ENCODE results near the gene SPON1. TPM values are rescaled to one million over a fixed set of nuclear protein-coding genes. Genes with fewer than 3 reads are reported as not detected.

The SPON1 gene
- 0.20 and 0.22 TPM in 2 replicates for total RNA-seq (2021)
- long read RNA-seq, partial matches to known transcripts: 1 of 1 reads
- long read RNA-seq, other reads (novel, unspliced or antisense): 0 of 1 reads

- H3K4ac ChIP-seq (ENCODE audit: low read depth, low read length): no peak within 1 kb of the TSS
- H3K23ac ChIP-seq (ENCODE audit: insufficient read length, low read depth, low read length): no peak within 1 kb of the TSS
- H3K4me1 ChIP-seq (ENCODE audit: insufficient read depth, low read length): no peaks in the 10 kb centered on the region
- peak; percentile 74 for DNase-seq
- no peak for TF ChIP-seq CTCF (conservative IDR thresholded peaks at IDR 0.05)
- Mint-ChIP-seq H3K36me3 (ENCODE audit: insufficient read depth in 1 of 3, low read depth in 3 of 3) (no peaks in the 10 kb centered on the region; a peak in 1 of 7 replicates), H3K4me1 (peaks cover 31 to 40% of the 10 kb centered on the region in 2 experiments), H3K27me3 (ENCODE audit: low read depth) (peaks cover 94% of the 10 kb centered on the region), H3K27ac (no peak within 1 kb of the TSS), H3K9me3 (no peaks in the 10 kb centered on the region), H3K4me3 (peak within 1 kb of the TSS; percentile 53 to 85)
- no peak within 1 kb of the TSS for H4K91ac ChIP-seq (ENCODE audit: insufficient read length, low read depth, low read length)
- H2BK5ac ChIP-seq (ENCODE audit: insufficient read length, low read length): no peak within 1 kb of the TSS
- no peak within 1 kb of the TSS for H4K5ac ChIP-seq (ENCODE audit: insufficient read length, low read depth, low read length)
- no peaks in the 10 kb centered on the region for H3K9me3 ChIP-seq (ENCODE audit: control insufficient read depth, low read depth, low read length)
- no peak within 1 kb of the TSS for H2BK120ac ChIP-seq (ENCODE audit: low read depth, low read length, poor library complexity, severe bottlenecking)
- H2BK20ac ChIP-seq (ENCODE audit: low read depth, low read length, poor library complexity, severe bottlenecking): no peak within 1 kb of the TSS
- H3T11ph ChIP-seq (ENCODE audit: low read length): no peak within 1 kb of the TSS
- no peaks in the 10 kb centered on the region for H3K79me1 ChIP-seq (ENCODE audit: insufficient read depth, low read depth, low read length, poor library complexity, severe bottlenecking)
- H3K56ac ChIP-seq (ENCODE audit: insufficient read length, low read depth, low read length): no peak within 1 kb of the TSS
- H2BK15ac ChIP-seq (ENCODE audit: low read depth, low read length): no peak within 1 kb of the TSS
- H2AK5ac ChIP-seq (ENCODE audit: insufficient read length, low read length): no peak within 1 kb of the TSS
- peak within 1 kb of the TSS; percentile 39; the same call in 1 of the 2 replicates for H3K14ac ChIP-seq (ENCODE audit: insufficient read depth, low read length)
- H2BK12ac ChIP-seq (ENCODE audit: insufficient read length, low read depth, low read length): no peak within 1 kb of the TSS
- peaks cover 48% of the 10 kb centered on the region for H3K27me3 ChIP-seq (ENCODE audit: insufficient read depth, low read length)
- no peak within 1 kb of the TSS for H3K27ac ChIP-seq (ENCODE audit: insufficient read length, low read depth, low read length)
- WGBS (ENCODE audit: extremely low coverage, insufficient read length, low lambda C conversion rate): no CpG with 5 or more reads among the region's 74 CpGs
- H3K9ac ChIP-seq (ENCODE audit: extremely low read depth, insufficient read length, low read length): no peak within 1 kb of the TSS
- H3K23me2 ChIP-seq (ENCODE audit: insufficient read length, low read depth, low read length, poor library complexity, severe bottlenecking): peaks cover 24% of the 10 kb centered on the region
- H2AFZ ChIP-seq (ENCODE audit: low read length): no peak within 1 kb of the TSS
- no peaks in the 10 kb centered on the region for H3K79me2 ChIP-seq (ENCODE audit: insufficient read depth, low read length)
- peak within 1 kb of the TSS; percentile 77 for H3K4me2 ChIP-seq (ENCODE audit: insufficient read depth, insufficient read length, low read length)
- H4K20me1 ChIP-seq (ENCODE audit: control insufficient read depth, insufficient read depth, insufficient read length): no peaks in the 10 kb centered on the region
- H3K18ac ChIP-seq (ENCODE audit: insufficient read length, low read depth, low read length): no peak within 1 kb of the TSS
- H4K8ac ChIP-seq (replicated peaks; ENCODE audit: insufficient read length, low read depth, low read length): no peak within 1 kb of the TSS
These were observed at the start of gene SPON1 for GRCh38 chr11:13962562-13963168. Gene SPON1 (plus strand): TSS chr11:13962723. CDS start chr11:13962905, 182 bp downstream.

Measured in H9 (cell line).